Hypothalamus (tissue), 51 donors: ENCODE measurements around the gene TERB2.
"Not testable (repeated sequence)": the region's sequence is repeated elsewhere in the genome, so short reads cannot be mapped to it uniquely, and the experiment has no call there.

Source experiments
- DNase-seq, 51 donors: peaks; one replicate each; lab custom pipeline; 2025; lab: John Stamatoyannopoulos, UW

Gene TERB2, protein sequence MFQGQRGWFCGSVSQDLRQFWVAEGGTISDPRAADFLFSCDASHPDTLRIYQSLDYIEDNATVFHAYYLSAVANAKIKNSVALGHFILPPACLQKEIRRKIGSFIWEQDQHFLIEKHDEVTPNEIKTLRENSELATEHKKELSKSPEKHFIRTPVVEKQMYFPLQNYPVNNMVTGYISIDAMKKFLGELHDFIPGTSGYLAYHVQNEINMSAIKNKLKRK

DNA sequence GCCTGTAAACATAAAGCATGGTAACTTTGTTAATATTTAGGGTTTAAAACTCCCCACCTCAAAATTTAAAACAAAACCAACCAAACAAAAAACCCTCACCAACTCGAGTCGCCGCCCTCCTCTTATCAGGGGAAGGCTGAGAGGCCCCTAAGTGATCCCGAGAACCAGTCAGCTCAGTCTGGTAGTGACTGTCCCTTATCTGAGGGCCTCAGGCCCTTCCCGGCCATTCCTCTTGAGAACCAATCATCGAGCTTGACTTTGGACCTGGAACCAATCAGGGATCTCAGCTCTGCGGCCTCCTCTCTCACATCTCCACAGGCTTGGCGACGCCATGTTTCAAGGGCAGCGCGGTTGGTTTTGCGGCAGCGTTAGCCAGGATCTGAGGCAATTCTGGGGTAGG, at the start of gene TERB2:
Gene TERB2, plus strand, starts transcription at position 300 of the 400 bp plus-strand sequence. Its CDS starts 32 bp downstream, at position 332.
- DNase-seq = no peak

GRCh38 chr15:44909423-44909822, 47.1 kb upstream of the TERB2 start:
- DNase-seq = no peak

DNA sequence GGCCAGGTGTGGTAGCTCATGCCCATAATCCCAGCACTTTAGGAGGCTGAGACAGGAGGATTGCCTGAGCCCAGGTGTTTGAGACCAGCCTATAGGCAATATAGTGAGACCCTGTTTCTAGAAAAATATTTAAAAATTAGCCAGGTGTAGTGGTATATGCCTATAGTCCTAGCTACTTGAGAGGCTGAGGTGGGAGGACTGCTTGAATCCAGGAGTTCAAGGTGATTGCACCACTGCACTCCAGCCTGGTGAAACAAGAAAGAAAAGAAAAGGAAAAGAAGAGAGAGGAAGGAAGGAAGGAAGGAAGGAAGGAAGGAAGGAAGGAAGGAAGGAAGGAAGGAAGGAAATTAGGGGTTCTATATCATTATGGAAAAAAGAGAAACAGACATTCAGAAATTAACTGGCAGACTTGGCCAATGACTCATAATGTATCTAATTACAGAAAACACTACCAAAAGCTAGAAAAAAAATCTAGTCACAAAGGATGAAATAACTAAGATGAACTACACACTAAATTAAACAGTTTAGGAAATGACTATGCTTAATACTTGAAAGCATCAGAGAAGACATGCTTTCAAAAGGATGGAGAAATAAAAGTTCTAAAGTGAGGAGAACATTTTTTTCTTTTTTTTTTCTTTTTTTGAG, 45.4 kb upstream of the TERB2 start:
- DNase-seq = no peak

- DNase-seq = not testable (repeated sequence)
These were observed 44.3 kb upstream of the TERB2 start for GRCh38 chr15:44912186-44912585.

DNA sequence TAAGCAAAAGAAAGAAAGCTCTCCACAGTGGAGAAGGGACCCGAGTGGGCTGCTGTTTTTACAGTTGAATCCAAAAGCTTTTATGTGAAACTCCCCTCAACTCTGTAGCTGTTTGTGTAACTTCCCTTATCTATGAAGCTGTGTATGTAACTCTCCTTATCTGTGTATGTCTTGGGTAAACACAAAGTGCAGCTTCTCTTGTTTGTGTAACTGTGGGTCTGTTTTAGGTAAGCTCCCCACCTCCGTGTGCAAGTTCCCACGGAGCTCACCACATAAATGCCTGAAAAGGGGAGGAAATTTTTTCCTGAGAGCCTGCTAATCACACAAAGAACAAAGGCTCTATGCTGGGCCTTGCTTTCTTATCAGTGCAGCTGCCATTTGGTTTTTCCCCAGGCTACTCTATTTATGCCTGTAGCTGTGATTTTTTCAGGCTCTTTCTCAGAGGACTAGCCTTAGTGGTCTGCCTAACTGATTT, 43.5 kb upstream of the TERB2 start:
- DNase-seq = not testable (repeated sequence)

GRCh38 chr15:44918136-44918535, 38.4 kb upstream of the TERB2 start:
- no peak for DNase-seq

DNA sequence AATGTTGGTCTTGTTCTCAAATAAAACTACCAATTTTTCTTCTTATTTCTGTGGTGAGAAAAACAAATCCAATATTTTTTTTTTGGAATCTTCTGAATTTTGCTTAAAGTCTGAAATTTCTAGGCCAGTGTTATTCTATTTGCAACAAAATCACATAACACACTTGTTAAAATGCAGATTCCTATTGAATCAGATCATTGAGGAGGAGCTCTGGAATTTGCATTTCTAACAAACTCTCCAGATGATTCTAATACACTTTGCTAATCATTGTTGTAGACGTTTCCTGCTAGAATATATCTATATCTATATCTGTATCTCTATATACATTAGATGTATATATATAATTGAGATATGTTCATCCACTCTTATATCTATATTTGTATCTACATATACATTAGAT, 27.8 kb upstream of the TERB2 start:
- DNase-seq = not testable (repeated sequence)

DNA sequence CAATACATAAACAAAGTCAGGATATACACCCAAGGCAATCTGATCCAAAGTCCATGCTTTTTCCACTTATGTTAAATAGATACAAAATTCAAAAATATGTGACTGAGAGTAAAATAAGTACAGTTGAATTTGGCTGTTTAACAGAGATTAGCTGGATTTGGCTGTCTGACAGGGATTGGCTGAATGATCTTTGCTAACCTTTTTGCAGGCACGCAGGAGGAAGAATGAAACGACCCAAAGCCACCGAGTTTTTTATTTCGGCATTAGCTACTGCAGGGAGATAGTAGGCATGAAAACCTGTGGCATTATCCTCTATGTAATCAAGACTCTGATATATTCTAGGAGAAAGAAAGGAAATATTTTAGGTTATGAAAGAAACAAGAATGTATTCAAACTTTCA, 26.2 kb upstream of the TERB2 start:
- DNase-seq = not testable (repeated sequence)

DNA sequence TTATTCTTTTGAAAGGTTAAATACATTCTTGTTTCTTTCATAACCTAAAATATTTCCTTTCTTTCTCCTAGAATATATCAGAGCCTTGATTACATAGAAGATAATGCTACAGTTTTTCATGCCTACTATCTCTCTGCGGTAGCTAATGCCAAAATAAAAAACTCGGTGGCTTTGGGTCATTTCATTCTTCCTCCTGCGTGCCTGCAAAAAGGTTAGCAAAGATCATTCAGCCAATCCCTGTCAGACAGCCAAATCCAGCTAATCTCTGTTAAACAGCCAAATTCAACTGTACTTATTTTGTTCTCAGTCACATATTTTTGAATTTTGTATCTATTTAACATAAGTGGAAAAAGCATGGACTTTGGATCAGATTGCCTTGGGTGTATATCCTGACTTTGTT, 1.8 kb downstream of the TERB2 start:
- DNase-seq = not testable (repeated sequence)

- DNase-seq = no peak
These were observed 12.0 kb downstream of the TERB2 start for GRCh38 chr15:44968475-44968874.

DNA sequence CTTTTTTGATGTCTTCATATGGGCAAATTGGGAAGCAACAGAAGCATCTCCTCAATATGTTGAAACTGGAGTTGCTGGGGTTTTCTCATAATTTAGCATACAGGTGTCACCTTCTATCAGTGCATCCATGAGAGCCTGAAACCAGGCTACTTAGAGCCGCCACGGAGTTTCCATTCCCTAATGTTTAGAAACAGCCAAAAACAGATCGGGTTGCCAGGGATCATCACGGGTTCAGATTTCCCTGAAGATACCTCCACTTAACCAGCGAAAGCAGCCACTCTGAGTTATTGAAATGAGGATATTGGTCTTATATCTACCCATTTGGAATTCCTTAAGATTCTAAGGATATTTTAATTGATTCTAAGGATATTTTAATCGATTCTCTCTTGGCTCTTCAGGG, 14.5 kb downstream of the TERB2 start:
- no peak for DNase-seq

GRCh38 chr15:44976183-44976582, 19.7 kb downstream of the TERB2 start:
- not testable (repeated sequence) for DNase-seq

- DNase-seq = not testable (repeated sequence)
These were observed 21.3 kb downstream of the TERB2 start for GRCh38 chr15:44977781-44978180.

- DNase-seq = not testable (repeated sequence)
These were observed 23.3 kb downstream of the TERB2 start for GRCh38 chr15:44979617-44980339.

- not testable (repeated sequence) for DNase-seq
These were observed 27.7 kb downstream of the TERB2 start for GRCh38 chr15:44984144-44984543.

- not testable (repeated sequence) for DNase-seq
These were observed 30.0 kb downstream of the TERB2 start for GRCh38 chr15:44986346-44987055.

- not testable (repeated sequence) for DNase-seq
These were observed 31.2 kb downstream of the TERB2 start for GRCh38 chr15:44987711-44988110.

- not testable (repeated sequence) for DNase-seq
These were observed 31.8 kb downstream of the TERB2 start for GRCh38 chr15:44988184-44988869.

GRCh38 chr15:44988870-44989219, 32.4 kb downstream of the TERB2 start:
- DNase-seq = not testable (repeated sequence)

- not testable (repeated sequence) for DNase-seq
These were observed 41.1 kb downstream of the TERB2 start for GRCh38 chr15:44997632-44998031.
